Fibroblast of the aortic adventitia (primary cell): Measurements from ENCODE around the gene NALCN. TPM values are rescaled to one million over a fixed set of nuclear protein-coding genes. Genes with fewer than 3 reads are reported as not detected.
A peak's percentile ranks its signal among the peaks of the same experiment; 100 is the strongest.

Experiments
- DNase-seq: peaks from one replicate; pipeline ENCODE4 v3.0.0-alpha.2; 2010; ENCODE audit warnings: low read depth
- H3K4me3 ChIP-seq: 2 replicates; pipeline ENCODE4 v1.5.1; 2011; ENCODE audit warnings: low read depth, mild to moderate bottlenecking, control low read depth, low read length, moderate library complexity
- total RNA-seq: library from RNA; depleted of rRNA; stranded (reverse); fragments of >200 nt; gene quantifications from 2 replicates; pipeline ENCODE4 v1.2.3, GENCODE V29; 2012; ENCODE audit warnings: low replicate concordance
- TF ChIP-seq, protein P1 (sequence below): IDR thresholded peaks from 2 replicates; pipeline ENCODE4 v1.5.1; 2011; ENCODE audit warnings: mild to moderate bottlenecking, low read length, control low read depth, inconsistent platforms; ENCODE audit not compliant: insufficient read depth

NALCN gene
- total RNA-seq, 1 donor = 3.1 TPM

- no peak for DNase-seq
- TF ChIP-seq, protein P1, sequence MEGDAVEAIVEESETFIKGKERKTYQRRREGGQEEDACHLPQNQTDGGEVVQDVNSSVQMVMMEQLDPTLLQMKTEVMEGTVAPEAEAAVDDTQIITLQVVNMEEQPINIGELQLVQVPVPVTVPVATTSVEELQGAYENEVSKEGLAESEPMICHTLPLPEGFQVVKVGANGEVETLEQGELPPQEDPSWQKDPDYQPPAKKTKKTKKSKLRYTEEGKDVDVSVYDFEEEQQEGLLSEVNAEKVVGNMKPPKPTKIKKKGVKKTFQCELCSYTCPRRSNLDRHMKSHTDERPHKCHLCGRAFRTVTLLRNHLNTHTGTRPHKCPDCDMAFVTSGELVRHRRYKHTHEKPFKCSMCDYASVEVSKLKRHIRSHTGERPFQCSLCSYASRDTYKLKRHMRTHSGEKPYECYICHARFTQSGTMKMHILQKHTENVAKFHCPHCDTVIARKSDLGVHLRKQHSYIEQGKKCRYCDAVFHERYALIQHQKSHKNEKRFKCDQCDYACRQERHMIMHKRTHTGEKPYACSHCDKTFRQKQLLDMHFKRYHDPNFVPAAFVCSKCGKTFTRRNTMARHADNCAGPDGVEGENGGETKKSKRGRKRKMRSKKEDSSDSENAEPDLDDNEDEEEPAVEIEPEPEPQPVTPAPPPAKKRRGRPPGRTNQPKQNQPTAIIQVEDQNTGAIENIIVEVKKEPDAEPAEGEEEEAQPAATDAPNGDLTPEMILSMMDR = no peak
- H3K4me3 ChIP-seq = no peak overlapping the region
Observed at GRCh38 chr13:101026328-101026727, 390.0 kb downstream of the NALCN start.

GRCh38 chr13:101025925-101026324 is 390.4 kb downstream of the NALCN start:
- TF ChIP-seq, protein P1 = no peak
- no peak overlapping the region for H3K4me3 ChIP-seq
- DNase-seq = no peak

DNA sequence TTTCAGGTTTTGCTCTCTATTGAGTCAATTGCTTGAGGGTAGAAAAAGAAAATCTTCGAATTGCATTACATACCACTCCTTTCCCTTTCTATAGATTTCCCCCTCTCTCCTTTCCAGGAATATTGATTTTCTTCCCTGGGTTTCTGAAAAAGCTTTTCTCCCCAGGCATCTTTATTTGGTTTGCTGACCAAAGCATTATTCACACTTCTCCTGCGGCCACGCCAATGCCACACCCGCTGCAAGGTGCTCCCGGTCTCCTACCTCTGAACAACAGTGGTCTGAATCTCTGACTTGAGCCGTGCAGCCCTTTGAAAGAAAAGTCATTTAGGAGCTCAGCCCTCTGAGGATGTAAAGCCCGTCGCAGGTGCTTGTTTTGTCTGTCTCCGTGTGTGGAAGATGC is 390.8 kb downstream of the NALCN start:
- TF ChIP-seq, protein P1 = no peak
- no peak overlapping the region for H3K4me3 ChIP-seq

DNA sequence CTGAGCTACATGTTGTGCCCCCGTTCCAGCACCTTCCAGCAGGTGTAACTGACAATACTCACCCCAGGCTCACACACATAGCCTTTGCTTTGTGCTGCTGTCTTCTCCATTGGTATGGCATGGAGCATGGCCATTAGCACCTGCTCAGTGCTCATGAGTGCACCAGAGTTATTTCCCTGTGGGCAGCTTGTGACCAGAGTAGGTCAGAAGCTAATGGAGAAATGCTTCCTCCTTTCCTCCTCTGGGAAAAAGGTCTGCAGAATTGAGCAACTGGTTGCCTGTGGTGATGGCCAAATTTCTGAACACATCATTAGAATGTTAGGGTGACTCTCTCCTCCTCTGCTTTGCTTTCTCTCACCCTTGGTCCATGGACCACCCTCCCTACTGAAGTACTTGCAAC is 397.2 kb downstream of the NALCN start:
- TF ChIP-seq, protein P1 = no peak
- no peak overlapping the region for H3K4me3 ChIP-seq
- DNase-seq = no peak

More for the DNA sequence above, 390.8 kb downstream of the NALCN start:
- no peak for DNase-seq

DNA sequence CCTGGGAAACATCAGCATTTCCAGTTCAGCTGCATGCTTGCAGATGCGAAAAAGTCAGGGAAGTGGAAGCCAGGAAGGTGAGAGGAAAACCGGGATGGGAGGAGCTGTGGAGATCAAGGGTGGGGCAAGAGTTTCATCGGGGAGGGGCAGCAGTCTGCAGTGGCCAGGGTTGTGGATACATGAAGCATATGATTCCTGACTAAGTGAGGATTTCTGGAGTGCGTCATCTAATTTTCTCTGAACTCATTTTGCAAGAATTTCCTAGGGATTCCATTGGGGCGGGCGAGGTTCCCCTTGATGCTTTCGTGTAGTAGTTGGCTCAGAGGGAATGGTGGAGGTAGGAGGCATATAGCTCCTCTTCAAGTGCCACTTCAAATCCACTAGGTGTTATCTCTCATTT is 397.6 kb downstream of the NALCN start:
- TF ChIP-seq, protein P1 = no peak
- DNase-seq = peak; percentile 63
- no peak overlapping the region for H3K4me3 ChIP-seq

GRCh38 chr13:101017123-101017872 is 399.0 kb downstream of the NALCN start:
- no peak for DNase-seq
- no peak overlapping the region for H3K4me3 ChIP-seq
- TF ChIP-seq, protein P1 = no peak

GRCh38 chr13:101016475-101016874 is 399.8 kb downstream of the NALCN start:
- TF ChIP-seq, protein P1 = no peak
- no peak for DNase-seq
- no peak overlapping the region for H3K4me3 ChIP-seq
